Fibroblast of lung (primary cell): ENCODE data around the gene SDK1. TPM values are rescaled to one million over a fixed set of nuclear protein-coding genes. Genes with fewer than 3 reads are reported as not detected.

Experiments used
- DNase-seq, 2 donors: peaks; one replicate each; pipeline versions ENCODE4 v3.0.0 to v3.0.0-alpha.2; 2010; ENCODE audit warnings: low read depth in 2 of 2
- H2AFZ ChIP-seq: 2 replicates; pipeline ENCODE4 v1.5.1; 2012; ENCODE audit warnings: low read length, control low read depth, inconsistent platforms
- H3K27ac ChIP-seq: 2 replicates; pipeline ENCODE4 v1.5.1; 2011; ENCODE audit warnings: low read length, control low read depth; ENCODE audit not compliant: insufficient read depth
- H3K27me3 ChIP-seq: 2 replicates; pipeline ENCODE4 v1.5.1; 2011; ENCODE audit warnings: mild to moderate bottlenecking, low read length; ENCODE audit not compliant: control insufficient read depth, insufficient read depth
- H3K36me3 ChIP-seq: 2 replicates; pipeline ENCODE4 v1.5.1; 2011; ENCODE audit warnings: low read length; ENCODE audit not compliant: control insufficient read depth, insufficient read depth
- H3K4me1 ChIP-seq: 2 replicates; pipeline ENCODE4 v1.5.1; 2011; ENCODE audit warnings: low read length; ENCODE audit not compliant: control insufficient read depth, insufficient read depth; ENCODE audit errors: extremely low read depth
- H3K4me2 ChIP-seq: 2 replicates; pipeline ENCODE4 v1.5.1; 2011; ENCODE audit warnings: low read length, control low read depth; ENCODE audit not compliant: insufficient read depth; ENCODE audit errors: extremely low read depth
- H3K4me3 ChIP-seq, 4 experiments: fragments of 200-600 bp in 1 of 4; sonication (generic) in 1 of 4; replicated peaks in 1 of 4; 2 replicates each; pipeline ENCODE4 v1.5.1; 2011 to 2016; ENCODE audit warnings: low read length in 4 of 4, low read depth in 3 of 4, mild to moderate bottlenecking in 3 of 4, control low read depth in 2 of 4, inconsistent platforms in 1 of 4, mixed read lengths in 1 of 4; ENCODE audit not compliant: insufficient read depth in 1 of 4; ENCODE audit errors: control extremely low read depth in 1 of 4
- H3K79me2 ChIP-seq: 2 replicates; pipeline ENCODE4 v1.5.1; 2012; ENCODE audit warnings: mild to moderate bottlenecking, low read length, inconsistent platforms; ENCODE audit not compliant: control insufficient read depth, insufficient read depth
- H3K9ac ChIP-seq: 2 replicates; pipeline ENCODE4 v1.5.1; 2011; ENCODE audit warnings: mild to moderate bottlenecking, low read length, control low read depth; ENCODE audit not compliant: insufficient read depth
- H3K9me3 ChIP-seq: 2 replicates; pipeline ENCODE4 v1.5.1; 2012; ENCODE audit warnings: low read depth, low read length; ENCODE audit not compliant: control insufficient read depth, insufficient read depth
- H4K20me1 ChIP-seq: 2 replicates; pipeline ENCODE4 v1.5.1; 2011; ENCODE audit warnings: low read length; ENCODE audit not compliant: control insufficient read depth, insufficient read depth; ENCODE audit errors: extremely low read depth
- CTCF ChIP-seq, 2 donors: IDR thresholded peaks in 1 of 2; conservative IDR thresholded peaks in 1 of 2; 1 replicate in 1 of 2; 2 replicates in 1 of 2; pipeline ENCODE4 v1.5.1; 2011 to 2012; ENCODE audit warnings: low read length in 2 of 2, control low read depth in 1 of 2, inconsistent platforms in 1 of 2, low read depth in 1 of 2, mild to moderate bottlenecking in 1 of 2
- EZH2 ChIP-seq: IDR thresholded peaks from 2 replicates; pipeline ENCODE4 v1.5.1; 2012; ENCODE audit warnings: low read length, control low read depth, mild to moderate bottlenecking; ENCODE audit errors: missing control alignments
- polyA plus RNA-seq, 2 donors: library from polyadenylated mRNA; depleted of rRNA in 1 of 2; stranded (reverse) in 1 of 2; unstranded in 1 of 2; fragments of >200 nt; gene quantifications; 2 replicates each; pipeline ENCODE4 v1.2.1, GENCODE V29; 2011 to 2012; ENCODE audit warnings: missing spikeins in 1 of 2
- total RNA-seq: library from RNA; depleted of rRNA; stranded (reverse); fragments of >200 nt; gene quantifications from 2 replicates; pipeline ENCODE4 v1.2.1, GENCODE V29; 2014

The SDK1 gene
- total and polyA plus RNA-seq, 2 donors (not counting 1 experiment from before 2014, with no cell fraction given), result 1.0 to 8.6 TPM

GRCh38 chr7:4074407-4074806, 773.4 kb downstream of the SDK1 start:
- no peak for DNase-seq
- TF ChIP-seq EZH2 (no peak), CTCF (conservative IDR thresholded peaks at IDR 0.05 in 1 of 2, IDR thresholded peaks at IDR 0.05 in 1 of 2; ENCODE audit: low read depth in 1 of 2, low read length in 2 of 2) (no peak)
- no peaks in the 10 kb centered on the region for H3K27me3 ChIP-seq
- no peaks in the 10 kb centered on the region for H4K20me1 ChIP-seq
- no peak overlapping the region for H3K27ac ChIP-seq
- H2AFZ ChIP-seq, result no peak overlapping the region
- H3K79me2 ChIP-seq, result no peaks in the 10 kb centered on the region
- H3K9me3 ChIP-seq, result no peaks in the 10 kb centered on the region
- no peaks in the 10 kb centered on the region for H3K36me3 ChIP-seq
- no peaks in the 10 kb centered on the region for H3K4me1 ChIP-seq
- H3K9ac ChIP-seq, result no peak overlapping the region
- no peak overlapping the region for H3K4me3 ChIP-seq
- H3K4me2 ChIP-seq, result no peak overlapping the region

GRCh38 chr7:4074994-4075393, 773.9 kb downstream of the SDK1 start:
- H3K27ac ChIP-seq, result no peak overlapping the region
- DNase-seq, result no peak
- H4K20me1 ChIP-seq, result no peaks in the 10 kb centered on the region
- H3K36me3 ChIP-seq, result no peaks in the 10 kb centered on the region
- H2AFZ ChIP-seq, result no peak overlapping the region
- H3K4me2 ChIP-seq, result no peak overlapping the region
- no peaks in the 10 kb centered on the region for H3K4me1 ChIP-seq
- no peaks in the 10 kb centered on the region for H3K27me3 ChIP-seq
- no peaks in the 10 kb centered on the region for H3K79me2 ChIP-seq
- H3K9me3 ChIP-seq, result no peaks in the 10 kb centered on the region
- no peak overlapping the region for H3K9ac ChIP-seq
- no peak for TF ChIP-seq CTCF (conservative IDR thresholded peaks at IDR 0.05 in 1 of 2, IDR thresholded peaks at IDR 0.05 in 1 of 2; ENCODE audit: low read depth in 1 of 2, low read length in 2 of 2)
- TF ChIP-seq EZH2, result no peak
- H3K4me3 ChIP-seq, result no peak overlapping the region

- Histone ChIP-seq H3K27me3 (no peaks in the 10 kb centered on the region), H3K9ac (no peak overlapping the region), H2AFZ (no peak overlapping the region), H3K36me3 (no peaks in the 10 kb centered on the region), H3K9me3 (no peaks in the 10 kb centered on the region), H3K4me1 (no peaks in the 10 kb centered on the region), H3K4me2 (no peak overlapping the region), H3K79me2 (no peaks in the 10 kb centered on the region), H3K4me3 (no peak overlapping the region), H4K20me1 (no peaks in the 10 kb centered on the region), H3K27ac (no peak overlapping the region)
- DNase-seq, result no peak
- TF ChIP-seq CTCF (conservative IDR thresholded peaks at IDR 0.05 in 1 of 2, IDR thresholded peaks at IDR 0.05 in 1 of 2; ENCODE audit: low read depth in 1 of 2, low read length in 2 of 2) (no peak), EZH2 (no peak)
Measured at GRCh38 chr7:4076701-4077294, 775.7 kb downstream of the SDK1 start.
